Measurements from ENCODE around the gene SLC39A2.
"Not testable (repeated sequence)": the region's sequence is repeated elsewhere in the genome, so short reads cannot be mapped to it uniquely, and the experiment has no call there.

Gene SLC39A2

DNA sequence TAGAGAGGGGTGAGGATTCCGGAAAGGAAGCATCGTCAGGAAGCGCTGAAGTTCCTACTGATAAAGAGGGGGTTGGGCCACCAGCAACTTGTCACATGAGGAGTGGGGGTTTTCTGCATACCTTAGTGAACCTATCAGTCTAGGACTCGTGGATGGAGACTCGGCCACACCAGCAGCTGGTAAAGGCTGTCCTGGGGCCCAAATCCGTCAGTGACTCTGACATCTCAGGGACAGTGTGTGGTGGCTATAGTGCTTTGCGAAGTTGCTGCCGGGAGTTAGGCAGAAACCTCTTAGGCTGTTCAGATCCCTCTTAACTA lies 27.4 kb upstream of the SLC39A2 start:
- no peak for TF ChIP-seq ZFX (IDR thresholded peaks at IDR 0.05)
- TF ChIP-seq, protein P1, sequence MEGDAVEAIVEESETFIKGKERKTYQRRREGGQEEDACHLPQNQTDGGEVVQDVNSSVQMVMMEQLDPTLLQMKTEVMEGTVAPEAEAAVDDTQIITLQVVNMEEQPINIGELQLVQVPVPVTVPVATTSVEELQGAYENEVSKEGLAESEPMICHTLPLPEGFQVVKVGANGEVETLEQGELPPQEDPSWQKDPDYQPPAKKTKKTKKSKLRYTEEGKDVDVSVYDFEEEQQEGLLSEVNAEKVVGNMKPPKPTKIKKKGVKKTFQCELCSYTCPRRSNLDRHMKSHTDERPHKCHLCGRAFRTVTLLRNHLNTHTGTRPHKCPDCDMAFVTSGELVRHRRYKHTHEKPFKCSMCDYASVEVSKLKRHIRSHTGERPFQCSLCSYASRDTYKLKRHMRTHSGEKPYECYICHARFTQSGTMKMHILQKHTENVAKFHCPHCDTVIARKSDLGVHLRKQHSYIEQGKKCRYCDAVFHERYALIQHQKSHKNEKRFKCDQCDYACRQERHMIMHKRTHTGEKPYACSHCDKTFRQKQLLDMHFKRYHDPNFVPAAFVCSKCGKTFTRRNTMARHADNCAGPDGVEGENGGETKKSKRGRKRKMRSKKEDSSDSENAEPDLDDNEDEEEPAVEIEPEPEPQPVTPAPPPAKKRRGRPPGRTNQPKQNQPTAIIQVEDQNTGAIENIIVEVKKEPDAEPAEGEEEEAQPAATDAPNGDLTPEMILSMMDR (conservative IDR thresholded peaks at IDR 0.05): no peak
- no peak overlapping the region for H3K27ac ChIP-seq

DNA sequence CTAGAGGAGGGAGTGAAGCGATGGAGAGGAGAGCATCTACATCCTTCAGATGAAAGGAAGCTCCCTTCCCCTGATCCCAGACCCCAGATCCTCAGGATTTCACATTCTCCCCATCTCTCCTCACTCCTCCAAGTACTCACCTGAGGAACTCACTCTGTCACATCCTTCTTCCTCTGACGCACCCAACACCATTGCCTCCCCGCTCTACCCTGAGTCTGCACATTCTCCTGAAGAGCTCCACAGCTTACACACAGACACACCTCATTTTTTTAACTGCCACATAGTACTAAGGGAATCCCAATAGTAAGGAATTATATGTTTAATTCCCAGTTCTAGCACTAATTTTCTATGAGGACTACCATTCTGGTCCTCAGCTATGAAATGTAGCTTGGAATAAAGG lies 25.6 kb upstream of the SLC39A2 start:
- no peak overlapping the region for H3K27ac ChIP-seq
- TF ChIP-seq ZFX (IDR thresholded peaks at IDR 0.05): no peak
- TF ChIP-seq, protein P1 (conservative IDR thresholded peaks at IDR 0.05): no peak

DNA sequence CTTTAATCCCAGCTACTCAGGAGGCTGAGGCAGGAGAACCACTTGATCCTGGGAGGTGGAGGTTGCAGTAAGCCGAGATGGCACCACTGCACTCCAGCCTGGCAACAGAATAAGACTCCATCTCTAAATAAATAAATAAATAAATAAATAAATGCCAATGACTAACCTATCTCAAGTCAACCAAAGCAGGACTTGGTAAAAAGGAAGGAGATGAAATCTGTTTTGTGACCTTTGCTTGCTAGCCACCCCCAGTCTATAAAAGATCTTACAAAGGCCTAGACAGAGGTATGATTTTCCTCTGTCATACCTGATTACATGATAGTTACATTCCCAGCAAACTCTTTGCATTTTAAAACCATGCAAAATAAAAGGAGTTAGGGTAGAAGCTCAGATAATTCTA lies 22.8 kb upstream of the SLC39A2 start:
- TF ChIP-seq, protein P1 (conservative IDR thresholded peaks at IDR 0.05): no peak
- no peak for TF ChIP-seq ZFX (IDR thresholded peaks at IDR 0.05)

DNA sequence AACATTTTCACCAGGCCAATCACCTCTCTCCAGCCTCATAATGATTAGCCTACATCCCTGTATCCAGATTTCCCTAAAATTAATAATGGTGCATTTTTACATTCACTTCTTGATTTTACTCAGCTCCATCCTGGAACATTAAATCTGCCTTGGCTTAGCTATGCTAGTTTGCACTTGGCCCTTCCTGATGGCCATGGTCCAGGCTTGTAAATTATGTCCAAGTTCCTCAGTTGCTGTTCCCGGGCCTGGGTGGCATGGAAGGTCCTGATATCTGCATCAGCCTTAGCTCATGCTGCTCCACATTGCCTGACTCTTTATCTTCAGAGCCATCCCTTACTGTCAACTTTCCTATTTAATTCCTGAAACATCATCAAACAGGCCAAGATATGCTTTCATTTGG lies 20.4 kb upstream of the SLC39A2 start:
- no peak for TF ChIP-seq ZFX (IDR thresholded peaks at IDR 0.05)
- TF ChIP-seq, protein P1 (conservative IDR thresholded peaks at IDR 0.05): no peak
- H3K27ac ChIP-seq: no peak overlapping the region

More for the DNA sequence above, 22.8 kb upstream of the SLC39A2 start:
- H3K27ac ChIP-seq: no peak overlapping the region

DNA sequence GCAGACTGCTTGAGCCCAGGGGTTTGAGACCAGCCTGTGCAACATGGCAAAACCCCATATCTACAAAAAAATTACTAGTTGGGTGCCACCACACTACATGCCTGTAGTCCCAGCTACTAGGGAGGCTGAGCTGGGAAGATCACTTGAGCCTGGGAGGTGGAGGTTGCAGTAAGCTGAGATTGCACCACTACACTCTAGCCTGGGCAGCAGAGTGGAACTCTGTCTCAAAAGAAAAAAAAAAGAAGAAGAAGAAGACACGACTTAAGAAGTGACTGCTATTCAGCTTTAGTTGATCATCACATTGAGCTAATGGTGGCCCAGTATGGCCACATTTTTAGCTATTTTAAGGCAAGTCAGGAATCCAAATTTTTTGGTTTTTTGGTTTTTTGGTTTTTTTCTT lies 18.2 kb upstream of the SLC39A2 start:
- H3K27ac ChIP-seq: no peak overlapping the region
- TF ChIP-seq ZFX (IDR thresholded peaks at IDR 0.05): no peak
- TF ChIP-seq, protein P1 (conservative IDR thresholded peaks at IDR 0.05): no peak

DNA sequence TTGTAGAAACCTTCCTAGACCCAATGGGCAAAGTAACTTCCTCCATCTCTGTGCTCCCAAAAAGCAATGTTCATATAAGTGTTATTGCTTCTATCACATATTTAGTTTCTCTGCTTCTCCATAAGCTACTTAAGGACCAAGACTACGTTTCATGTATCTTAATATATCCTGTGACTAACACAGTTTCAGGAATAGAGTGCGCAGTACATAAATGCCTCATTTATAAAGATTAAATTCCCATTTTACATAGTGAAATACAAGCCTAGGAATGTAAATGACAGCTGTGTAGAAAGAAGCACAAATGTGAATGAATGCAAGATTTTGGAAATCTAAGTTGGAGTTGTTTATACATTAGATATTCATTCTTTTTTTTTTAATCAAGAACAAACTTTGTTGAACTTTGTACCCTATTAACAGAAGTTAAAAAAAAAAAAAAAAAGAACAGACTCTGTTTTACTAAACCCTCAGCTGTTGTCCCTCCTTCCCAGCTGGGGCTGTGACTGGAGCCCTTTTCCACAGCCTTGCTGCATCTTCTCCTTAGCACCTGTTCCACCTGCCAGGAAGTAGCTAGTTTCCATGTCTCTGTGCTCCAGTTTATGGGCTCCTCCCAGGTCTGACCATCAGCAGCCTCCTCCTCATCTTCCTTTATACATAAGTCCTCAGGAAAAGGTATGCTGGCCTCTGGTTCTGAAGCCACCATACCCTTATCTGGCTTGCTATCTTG lies 16.3 kb upstream of the SLC39A2 start:
- TF ChIP-seq ZFX (IDR thresholded peaks at IDR 0.05): no peak
- TF ChIP-seq, protein P1 (conservative IDR thresholded peaks at IDR 0.05): no peak
- H3K27ac ChIP-seq: no peak overlapping the region

DNA sequence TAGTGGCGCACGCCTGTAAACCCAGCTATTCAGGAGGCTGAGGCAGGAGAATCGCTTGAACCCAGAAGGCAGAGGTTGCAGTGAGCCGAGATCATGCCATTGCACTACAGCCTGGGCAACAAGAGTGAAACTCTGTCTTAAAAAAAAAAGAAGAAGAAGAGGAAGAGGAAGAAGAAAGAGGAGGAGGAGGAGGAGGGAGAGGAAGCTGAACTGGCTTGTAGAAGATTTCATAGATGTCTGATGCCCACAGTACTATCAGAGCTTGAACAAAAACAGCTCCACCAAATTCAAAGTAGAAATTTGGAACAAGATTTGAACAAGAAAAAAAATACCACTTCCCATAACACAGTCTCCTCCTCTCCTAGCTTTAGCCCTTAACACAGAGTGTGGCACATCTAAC lies 13.4 kb upstream of the SLC39A2 start:
- H3K27ac ChIP-seq: not testable (repeated sequence)

DNA sequence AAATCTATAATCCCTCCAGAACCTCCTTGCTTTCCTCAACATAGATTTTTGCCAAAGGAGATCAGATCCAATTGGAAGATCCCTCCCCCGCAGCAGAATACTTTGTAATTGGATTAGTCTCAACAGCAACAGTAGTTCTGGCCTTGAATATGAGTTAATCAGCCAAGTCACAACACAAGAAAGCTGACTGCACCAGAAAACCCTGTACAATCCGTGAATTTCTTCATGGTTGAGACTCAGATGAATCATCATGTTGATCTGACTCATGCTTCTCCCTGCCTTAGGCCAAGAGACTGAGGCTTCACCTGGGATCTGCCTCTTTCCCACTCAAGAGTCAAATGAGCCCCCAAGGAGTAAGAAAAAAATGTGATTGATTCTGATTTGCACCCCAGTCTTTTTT lies 12.3 kb upstream of the SLC39A2 start:
- H3K27ac ChIP-seq: no peak overlapping the region
- TF ChIP-seq, protein P1 (conservative IDR thresholded peaks at IDR 0.05): no peak
- TF ChIP-seq ZFX (IDR thresholded peaks at IDR 0.05): no peak

Data from C4-2B (cell line).